ENCODE measurements around the gene ZFHX3.

The ZFHX3 gene

GRCh38 chr16:72903176-72903575, 144.8 kb downstream of the ZFHX3 start:
- peak overlapping the region in 1 of 2 donors; percentile 0 for H3K27ac ChIP-seq
- H3K9me3 ChIP-seq = no peaks in the 10 kb centered on the region
- peaks cover 0 to 47% (median 11%) of the 10 kb centered on the region in 4 donors for H3K4me1 ChIP-seq
- TF ChIP-seq CTCF (IDR thresholded peaks at IDR 0.05) = no peak
- intact Hi-C loops (cut with DNase I; ENCODE audit: low total_unique reads) = no loop called here
- H3K4me3 ChIP-seq = no peak overlapping the region
- no peak for DNase-seq
- H3K27me3 ChIP-seq = no peaks in the 10 kb centered on the region
- H3K36me3 ChIP-seq = peaks cover 0 to 4% (median 0%) of the 10 kb centered on the region in 3 donors

- no peak overlapping the region for H3K27ac ChIP-seq
- no peaks in the 10 kb centered on the region for H3K9me3 ChIP-seq
- no peaks in the 10 kb centered on the region for H3K27me3 ChIP-seq
- intact Hi-C loops (cut with DNase I; ENCODE audit: low total_unique reads) = no loop called here
- H3K4me1 ChIP-seq = peaks cover 0 to 51% (median 9%) of the 10 kb centered on the region in 4 donors
- no peak for DNase-seq
- no peak overlapping the region for H3K4me3 ChIP-seq
- H3K36me3 ChIP-seq = peaks cover 0 to 4% (median 0%) of the 10 kb centered on the region in 3 donors
- TF ChIP-seq CTCF (IDR thresholded peaks at IDR 0.05) = no peak
Measured at GRCh38 chr16:72902206-72902605, 145.7 kb downstream of the ZFHX3 start.

- no peak overlapping the region for H3K4me3 ChIP-seq
- H3K9me3 ChIP-seq = no peaks in the 10 kb centered on the region
- intact Hi-C loops (cut with DNase I; ENCODE audit: low total_unique reads) = no loop called here
- H3K27ac ChIP-seq = no peak overlapping the region
- peaks cover 0 to 4% (median 0%) of the 10 kb centered on the region in 3 donors for H3K36me3 ChIP-seq
- no peaks in the 10 kb centered on the region for H3K27me3 ChIP-seq
- DNase-seq = no peak
- no peak for TF ChIP-seq CTCF (IDR thresholded peaks at IDR 0.05)
- peaks cover 0 to 52% (median 13%) of the 10 kb centered on the region in 4 donors for H3K4me1 ChIP-seq
Measured at GRCh38 chr16:72901000-72901627, 146.8 kb downstream of the ZFHX3 start.

- H3K4me1 ChIP-seq = peaks cover 0 to 65% (median 35%) of the 10 kb centered on the region in 4 donors
- DNase-seq = no peak
- peak overlapping the region in 1 of 2 donors; percentile 5 for H3K27ac ChIP-seq
- no peaks in the 10 kb centered on the region for H3K27me3 ChIP-seq
- H3K4me3 ChIP-seq = no peak overlapping the region
- TF ChIP-seq CTCF (IDR thresholded peaks at IDR 0.05) = no peak
- H3K36me3 ChIP-seq = peaks cover 0 to 4% (median 0%) of the 10 kb centered on the region in 3 donors
- H3K9me3 ChIP-seq = no peaks in the 10 kb centered on the region
- intact Hi-C loops (cut with DNase I; ENCODE audit: low total_unique reads) = no loop called here
Measured at GRCh38 chr16:72898216-72898825, 149.6 kb downstream of the ZFHX3 start.

- peaks cover 0 to 68% (median 36%) of the 10 kb centered on the region in 4 donors for H3K4me1 ChIP-seq
- no peak for TF ChIP-seq CTCF (IDR thresholded peaks at IDR 0.05)
- DNase-seq = peak in 1 of 2 donors; percentile 62
- no peak overlapping the region for H3K4me3 ChIP-seq
- no peaks in the 10 kb centered on the region for H3K27me3 ChIP-seq
- no peak overlapping the region for H3K27ac ChIP-seq
- intact Hi-C loops (cut with DNase I; ENCODE audit: low total_unique reads) = no loop called here
- H3K36me3 ChIP-seq = peaks cover 0 to 4% (median 0%) of the 10 kb centered on the region in 3 donors
- no peaks in the 10 kb centered on the region for H3K9me3 ChIP-seq
Measured at GRCh38 chr16:72897707-72898106, 150.2 kb downstream of the ZFHX3 start.
